HG03095 (cell line): ENCODE measurements around the gene ACIN1.
"Not testable (repeated sequence)": the region's sequence is repeated elsewhere in the genome, so short reads cannot be mapped to it uniquely, and the experiment has no call there.

Source experiments
- ATAC-seq: cut with Tn5 transposase; IDR thresholded peaks from one replicate; pipeline ENCODE4 v1.9.1; 2021; ENCODE audit warnings: moderate library complexity; ENCODE audit not compliant: unreplicated experiment

The ACIN1 gene

DNA sequence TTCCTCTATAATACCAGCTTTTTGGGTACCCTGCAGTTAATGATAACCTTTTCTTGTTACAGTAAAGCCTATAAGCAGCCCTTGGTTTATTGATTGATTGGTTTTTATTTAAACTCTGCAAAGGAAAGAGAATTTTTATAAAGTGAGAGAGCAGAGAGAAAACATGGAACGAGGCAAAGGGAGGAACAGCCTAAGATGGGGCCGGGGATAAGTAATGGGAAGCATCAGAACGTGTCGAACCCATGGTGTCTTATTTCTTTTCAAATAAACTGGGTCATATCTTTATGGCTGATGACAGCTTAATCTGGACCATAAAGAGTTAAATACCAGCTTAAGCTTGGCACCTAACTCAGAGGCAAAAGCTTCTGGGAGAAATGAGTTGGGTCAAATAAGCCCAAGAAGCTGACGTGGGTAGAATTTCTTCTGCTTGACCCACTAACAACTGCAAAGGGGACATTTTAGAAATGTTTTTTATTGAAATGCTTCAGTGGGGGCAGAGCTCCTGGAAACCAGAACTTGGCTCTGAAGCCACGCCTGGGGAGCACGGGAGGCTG, 73.0 kb downstream of the ACIN1 start:
- no peak for ATAC-seq

DNA sequence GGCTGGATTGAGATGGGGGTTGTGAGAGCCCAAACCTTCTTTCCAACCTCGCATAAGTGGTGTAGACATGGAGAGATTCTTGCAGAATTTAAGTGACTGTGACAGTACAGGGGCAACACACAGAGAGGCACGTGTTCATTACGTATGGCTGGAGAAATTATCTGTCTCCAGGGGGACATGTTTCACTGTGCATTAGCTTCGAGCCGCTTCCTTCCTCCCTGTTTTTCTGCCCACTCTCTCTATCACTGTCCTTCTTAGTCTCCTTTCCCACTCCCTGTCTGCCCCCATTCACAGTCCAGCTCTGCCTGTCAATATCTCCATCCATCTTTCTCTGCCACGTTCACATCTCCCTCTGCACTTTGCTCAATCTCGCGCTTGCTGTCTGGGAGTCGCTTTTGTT, 73.5 kb downstream of the ACIN1 start:
- no peak for ATAC-seq

- no peak for ATAC-seq
Observed at GRCh38 chr14:23020143-23021128, 74.5 kb downstream of the ACIN1 start.

DNA sequence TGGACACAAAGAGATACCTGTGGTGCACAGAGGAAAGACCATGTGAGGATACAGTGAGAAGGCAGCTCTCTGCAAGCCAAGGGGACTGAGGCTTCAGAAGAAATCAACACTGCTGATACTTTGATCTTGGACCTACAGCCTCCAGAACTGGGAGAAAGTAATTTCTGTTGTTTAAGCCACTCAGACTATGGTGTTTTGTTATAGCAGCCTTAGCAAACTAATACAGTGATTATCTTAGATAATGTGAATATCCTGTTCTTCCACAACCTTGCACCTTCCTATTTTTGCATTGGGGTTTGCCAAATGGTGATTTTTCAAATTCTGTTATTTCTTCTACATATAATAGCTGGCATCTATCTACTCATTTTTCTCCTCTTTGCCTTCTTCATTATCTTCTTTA, 76.8 kb downstream of the ACIN1 start:
- ATAC-seq: no peak

GRCh38 chr14:23017091-23017490, 77.8 kb downstream of the ACIN1 start:
- no peak for ATAC-seq

- no peak for ATAC-seq
Observed at GRCh38 chr14:23015618-23016017, 79.3 kb downstream of the ACIN1 start.

GRCh38 chr14:23013749-23014054, 81.2 kb downstream of the ACIN1 start:
- not testable (repeated sequence) for ATAC-seq

GRCh38 chr14:23013054-23013748, 81.7 kb downstream of the ACIN1 start:
- no peak for ATAC-seq

GRCh38 chr14:23009939-23010726, 84.8 kb downstream of the ACIN1 start, which contains the start of gene C14orf93:
TSS of gene C14orf93 (minus strand) at chr14:23010143. CDS start at chr14:22999023, 11,120 bp downstream.
- ATAC-seq: no peak

DNA sequence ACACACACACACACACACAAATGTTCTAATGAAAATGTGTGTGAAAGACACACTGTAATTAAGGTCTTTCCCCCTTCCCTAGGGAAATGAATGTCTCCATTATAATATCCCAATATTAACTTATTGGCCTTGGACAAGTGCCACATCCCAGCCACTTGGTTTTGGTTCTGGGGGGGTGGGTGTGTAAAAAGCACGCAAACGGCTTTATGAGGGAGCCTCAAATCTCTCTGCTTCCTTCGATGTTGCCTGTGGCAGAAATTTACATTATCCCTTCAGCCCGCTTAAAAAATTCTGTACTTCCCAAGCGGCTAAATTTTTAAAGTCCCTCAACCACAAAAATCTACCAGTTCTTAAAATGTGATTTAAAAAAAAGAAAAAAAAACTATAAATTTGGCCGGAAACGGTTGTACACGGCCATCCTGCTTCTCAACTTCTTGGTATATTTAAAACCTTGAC, 85.4 kb downstream of the ACIN1 start:
- ATAC-seq: no peak

- ATAC-seq: no peak
Observed at GRCh38 chr14:23008831-23009230, 86.1 kb downstream of the ACIN1 start.
